Epithelial cell of prostate (primary cell): ENCODE measurements around the gene ABHD12.
"Not testable (repeated sequence)": the region's sequence is repeated elsewhere in the genome, so short reads cannot be mapped to it uniquely, and the experiment has no call there.

ENCODE experiments used
- DNase-seq: peaks from one replicate; pipeline ENCODE4 v3.0.0-alpha.2; 2011; ENCODE audit warnings: low read depth, low spot score
- H3K27ac ChIP-seq: fragments of 450-650 bp; 2 replicates; pipeline ENCODE4 v1.5.1; 2017; ENCODE audit warnings: mild to moderate bottlenecking

ABHD12 gene

DNA sequence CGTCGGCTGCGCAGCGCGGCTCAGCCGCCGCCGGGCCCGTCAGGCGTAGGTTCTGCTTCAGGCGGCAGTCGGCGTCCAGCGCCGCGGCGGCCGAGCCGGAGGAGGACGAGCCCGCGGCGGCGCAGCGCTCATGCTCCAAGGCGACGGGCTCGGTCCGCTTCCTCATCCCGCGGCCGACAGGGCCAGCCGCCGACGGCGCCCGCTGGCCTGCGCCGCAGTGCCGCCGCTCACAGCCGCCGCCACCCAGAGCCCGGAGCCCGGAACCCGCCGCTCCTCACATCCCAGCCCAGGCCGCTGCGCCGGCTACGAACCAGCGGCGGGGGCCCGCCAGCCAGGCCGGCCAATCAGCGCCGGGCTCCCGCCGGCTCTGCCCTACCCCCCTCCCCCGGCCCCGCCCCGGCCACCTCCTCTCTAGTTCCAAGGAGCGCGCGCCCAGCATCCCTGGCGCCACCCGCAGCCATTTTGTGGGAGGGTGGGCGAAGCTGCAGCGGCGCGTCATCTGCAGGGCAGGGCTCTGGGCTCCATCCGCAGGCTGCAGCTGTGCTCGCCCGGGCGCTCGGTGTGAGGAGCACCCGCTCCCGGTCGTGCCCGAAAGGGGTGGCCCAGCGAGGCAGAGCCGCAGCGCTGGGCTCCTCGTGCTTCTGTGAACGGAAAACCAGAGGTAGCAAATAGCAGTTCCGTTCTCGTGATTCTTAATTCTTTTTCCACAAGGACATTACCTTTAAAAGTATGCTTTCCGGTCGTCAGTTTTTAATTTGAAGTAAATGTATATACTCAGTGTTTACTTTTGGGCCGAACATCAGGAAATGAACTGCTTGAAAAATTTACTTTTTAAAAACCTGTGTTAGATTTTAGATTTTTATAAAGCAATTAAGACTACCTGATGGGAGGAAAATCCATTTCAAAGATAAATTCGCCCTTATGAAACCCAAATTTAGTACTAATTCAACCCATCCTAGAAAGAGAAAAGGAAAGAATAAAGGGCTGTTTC is at the start of gene ABHD12:
Gene ABHD12, minus strand, starts transcription at position 298 of the 991 bp plus-strand sequence. Its CDS starts 132 bp downstream, at position 166.
- H3K27ac ChIP-seq, result peak within 1 kb of the TSS; percentile 49
- DNase-seq, result peak; percentile 75

DNA sequence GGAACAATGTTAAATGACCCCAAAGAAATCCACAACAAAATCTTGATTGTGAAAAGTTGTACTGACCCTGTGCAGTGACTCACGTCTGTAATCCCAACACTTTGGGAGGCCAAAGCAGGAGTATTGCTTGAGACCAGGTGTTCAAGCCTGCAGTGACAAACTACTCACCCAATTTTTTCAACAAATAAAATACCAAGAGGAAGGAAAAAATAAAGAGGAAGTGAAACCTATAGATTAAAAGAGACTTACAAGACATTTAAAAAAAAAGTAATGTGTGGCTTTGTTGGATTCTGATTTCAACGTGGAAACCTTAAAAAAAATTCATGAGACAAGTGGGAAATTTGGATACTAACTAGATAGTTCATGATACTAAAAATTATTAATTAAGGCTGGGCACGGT is 48.7 kb upstream of the ABHD12 start:
- no peak overlapping the region for H3K27ac ChIP-seq
- no peak for DNase-seq

DNA sequence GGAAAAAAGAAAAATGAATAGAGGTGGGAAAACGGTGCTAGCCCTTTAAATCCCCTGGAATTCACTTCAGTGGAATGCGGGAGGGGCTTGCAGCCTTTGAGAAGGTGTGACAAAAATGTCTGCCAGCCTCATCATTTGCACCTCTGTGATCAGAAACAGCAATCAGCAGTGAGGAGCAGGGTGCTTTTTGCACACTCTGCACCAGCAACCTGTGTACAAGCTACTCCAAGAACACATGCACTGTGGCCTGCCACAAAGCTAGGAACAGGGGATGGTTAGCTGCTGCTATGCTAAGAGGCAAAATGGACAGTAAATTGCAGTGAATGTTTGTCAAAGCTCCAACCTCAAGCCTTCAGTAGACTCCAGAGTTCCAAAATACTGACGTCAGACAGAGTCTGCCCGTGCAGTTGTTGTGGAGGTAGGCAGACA is 46.5 kb upstream of the ABHD12 start:
- DNase-seq, result no peak
- H3K27ac ChIP-seq, result no peak overlapping the region

DNA sequence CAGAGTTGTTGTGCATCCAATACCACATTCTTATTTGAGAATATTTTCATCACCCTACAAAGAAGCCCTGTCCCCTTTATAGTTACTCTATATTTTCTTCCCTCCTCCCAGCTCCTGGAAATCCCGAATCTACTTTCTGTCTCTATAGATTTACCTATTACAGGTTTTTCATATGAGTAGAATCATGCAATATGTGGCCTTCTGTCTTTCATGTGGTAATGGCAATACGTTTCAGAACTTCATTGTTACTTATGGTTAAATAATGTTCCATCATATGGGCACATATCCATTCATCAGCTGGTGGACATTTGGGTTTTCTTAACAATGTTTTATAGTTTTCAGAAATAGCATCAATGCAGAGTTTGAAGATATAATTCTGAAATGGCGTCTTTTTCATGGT is 33.9 kb upstream of the ABHD12 start:
- no peak overlapping the region for H3K27ac ChIP-seq
- DNase-seq, result no peak

DNA sequence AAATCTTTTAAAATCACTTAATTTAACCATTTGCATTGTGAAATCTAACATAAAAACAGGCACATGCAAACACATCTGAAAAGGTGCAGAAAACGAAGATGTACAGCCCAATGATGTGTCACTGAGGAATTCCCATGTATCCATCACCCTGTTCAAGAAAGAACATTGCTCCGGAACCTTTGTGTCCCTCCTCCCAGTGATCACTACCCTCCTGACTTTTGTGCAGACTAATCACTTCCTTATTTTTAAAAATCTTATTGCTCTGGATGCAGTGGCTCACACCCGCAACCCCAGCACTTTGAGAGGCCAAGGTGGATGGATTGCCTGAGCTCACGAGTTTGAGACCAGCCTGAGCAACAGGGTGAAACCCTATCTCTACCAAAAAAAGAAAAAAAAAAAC is 31.4 kb upstream of the ABHD12 start:
- DNase-seq, result no peak

DNA sequence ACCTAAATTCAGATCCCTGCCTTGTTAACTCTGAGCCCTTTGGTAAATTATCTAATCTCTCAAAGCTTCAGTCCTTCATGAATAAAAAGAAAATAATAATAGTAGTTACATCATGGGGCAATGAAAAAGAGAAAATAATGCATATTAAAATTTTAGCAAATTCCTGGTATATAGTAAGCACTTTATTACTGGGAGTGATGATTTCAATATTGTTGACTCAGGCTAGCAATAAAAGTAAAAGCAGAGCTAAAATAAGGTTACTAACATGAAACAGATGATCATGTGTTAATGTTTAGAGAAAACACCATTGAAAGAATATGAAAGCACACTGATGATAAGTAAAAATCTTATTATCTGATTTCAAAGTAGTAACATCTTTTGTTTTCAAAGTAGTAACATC is 30.5 kb upstream of the ABHD12 start:
- no peak for DNase-seq
- no peak overlapping the region for H3K27ac ChIP-seq

More for the DNA sequence above, 31.4 kb upstream of the ABHD12 start:
- H3K27ac ChIP-seq, result no peak overlapping the region

DNA sequence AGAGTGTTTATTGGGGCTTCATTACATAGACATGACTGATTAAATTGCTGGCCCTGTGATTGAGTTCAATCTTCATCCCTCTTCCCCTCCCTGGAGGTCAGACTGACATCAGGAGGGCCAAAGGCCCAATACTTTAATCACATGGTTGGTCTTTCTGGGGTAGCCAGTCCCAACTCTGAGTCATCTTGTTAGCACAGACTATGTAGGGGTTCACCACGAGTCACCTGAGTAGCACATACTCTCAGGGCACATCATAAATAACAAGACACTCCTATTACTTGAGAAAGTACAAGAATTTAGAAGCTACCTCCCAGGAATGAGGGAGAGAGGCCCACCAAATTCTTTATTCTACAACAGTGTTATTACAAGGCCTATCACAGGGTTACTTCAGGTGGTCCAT is 28.1 kb upstream of the ABHD12 start:
- DNase-seq, result no peak
- no peak overlapping the region for H3K27ac ChIP-seq

DNA sequence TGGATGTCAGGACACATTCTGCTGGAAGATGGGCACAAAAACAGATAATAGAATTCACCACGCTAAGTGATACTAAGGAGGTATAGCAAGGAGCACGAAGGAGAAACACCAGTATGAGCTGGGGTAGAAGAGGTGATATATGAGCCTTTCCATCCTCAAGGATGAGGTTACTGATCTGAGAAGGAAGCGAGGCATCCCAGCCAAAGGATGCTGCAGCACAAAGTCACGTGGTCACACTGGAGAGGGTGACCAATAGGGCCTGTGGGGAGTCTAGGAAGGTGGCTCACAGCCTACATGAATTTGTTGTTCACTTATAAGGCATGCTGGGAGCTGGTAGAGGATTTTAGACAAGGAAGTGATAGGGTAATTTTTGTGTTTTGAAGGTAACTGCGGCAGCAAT is 18.3 kb upstream of the ABHD12 start:
- no peak overlapping the region for H3K27ac ChIP-seq

DNA sequence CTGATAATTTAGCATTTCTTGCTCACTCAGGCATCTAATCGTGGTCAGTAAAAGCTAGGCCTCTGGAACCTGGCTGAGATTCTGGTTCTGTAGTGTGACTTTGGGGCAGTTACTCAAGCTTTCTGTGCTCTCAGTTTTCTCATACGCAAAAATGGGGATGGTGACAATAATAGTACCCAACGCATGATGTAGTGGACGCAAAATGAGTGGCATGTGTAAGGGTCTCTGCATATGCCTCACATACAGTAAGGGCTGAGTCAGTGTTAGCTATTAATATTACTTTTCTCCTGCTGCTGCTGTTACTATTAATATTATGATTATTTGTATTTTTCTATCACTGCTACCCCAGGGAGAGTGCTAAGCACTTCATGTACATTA is 17.5 kb upstream of the ABHD12 start:
- no peak overlapping the region for H3K27ac ChIP-seq
- no peak for DNase-seq

More for the DNA sequence above, 18.3 kb upstream of the ABHD12 start:
- DNase-seq, result no peak

DNA sequence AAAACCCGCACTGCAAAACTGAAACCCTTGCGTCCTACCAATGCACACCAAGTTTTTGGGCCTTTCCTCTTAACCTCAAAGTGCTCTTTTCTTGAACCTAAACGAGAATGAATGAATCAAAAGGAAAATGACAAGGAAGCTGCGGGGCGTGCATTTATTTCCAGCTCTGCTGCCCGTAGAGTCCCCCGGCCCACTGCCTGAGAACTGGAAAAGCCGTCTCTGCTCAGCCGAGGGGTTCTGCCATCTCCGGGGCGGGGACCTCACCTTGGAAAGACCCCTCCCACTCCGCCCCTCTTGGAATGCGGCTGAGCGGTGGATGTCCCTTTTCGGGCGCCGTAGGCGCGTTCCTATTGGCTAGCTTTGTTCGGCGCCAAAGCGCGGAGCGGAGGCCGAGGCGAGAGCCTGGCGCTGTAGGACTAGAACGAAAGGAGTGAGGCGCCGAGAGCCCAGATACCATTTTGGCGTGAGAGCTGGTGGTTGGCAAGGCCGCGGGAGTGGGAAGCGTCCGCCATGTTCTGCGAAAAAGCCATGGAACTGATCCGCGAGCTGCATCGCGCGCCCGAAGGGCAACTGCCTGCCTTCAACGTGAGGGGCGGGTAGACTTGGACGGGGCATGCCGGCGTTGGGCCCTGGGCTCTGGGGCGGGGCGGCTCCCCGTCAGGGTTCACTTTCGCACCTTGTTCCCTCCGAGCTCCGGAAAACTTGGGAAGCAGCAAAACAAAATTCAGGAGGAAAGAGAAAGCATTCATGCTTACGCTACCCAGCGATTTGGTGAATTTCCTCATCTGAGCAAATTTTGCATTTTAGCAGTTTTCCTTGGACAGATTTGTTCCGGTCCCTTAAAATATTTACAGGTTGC is 16.9 kb upstream of the ABHD12 start, which contains the start of gene GINS1:
Gene GINS1, plus strand, starts transcription at position 363 of the 859 bp plus-strand sequence. Its CDS starts 148 bp downstream, at position 511.
- peak within 1 kb of the TSS; percentile 14 for H3K27ac ChIP-seq

DNA sequence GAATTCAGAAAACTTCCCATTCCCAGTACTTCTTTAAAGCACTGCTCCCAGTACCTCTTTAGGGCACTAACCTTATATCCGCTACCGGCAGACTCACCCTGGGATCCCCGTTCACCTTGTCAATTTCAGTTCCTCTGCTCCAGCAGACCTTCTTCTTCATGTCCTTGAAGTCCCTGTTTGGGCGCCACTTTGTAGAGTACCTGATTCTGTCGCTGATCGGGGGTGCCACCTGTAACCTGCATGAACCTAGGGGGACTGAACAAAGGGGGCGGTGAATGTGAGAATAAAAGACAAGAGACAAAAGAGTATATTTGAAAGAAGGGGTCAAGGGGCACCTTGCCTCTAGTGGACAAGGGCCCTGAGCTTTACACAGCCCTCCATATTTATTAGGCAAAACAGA is 11.9 kb upstream of the ABHD12 start:
- no peak for DNase-seq

More for the DNA sequence above, 16.9 kb upstream of the ABHD12 start, which contains the start of gene GINS1:
- peak; percentile 29 for DNase-seq

DNA sequence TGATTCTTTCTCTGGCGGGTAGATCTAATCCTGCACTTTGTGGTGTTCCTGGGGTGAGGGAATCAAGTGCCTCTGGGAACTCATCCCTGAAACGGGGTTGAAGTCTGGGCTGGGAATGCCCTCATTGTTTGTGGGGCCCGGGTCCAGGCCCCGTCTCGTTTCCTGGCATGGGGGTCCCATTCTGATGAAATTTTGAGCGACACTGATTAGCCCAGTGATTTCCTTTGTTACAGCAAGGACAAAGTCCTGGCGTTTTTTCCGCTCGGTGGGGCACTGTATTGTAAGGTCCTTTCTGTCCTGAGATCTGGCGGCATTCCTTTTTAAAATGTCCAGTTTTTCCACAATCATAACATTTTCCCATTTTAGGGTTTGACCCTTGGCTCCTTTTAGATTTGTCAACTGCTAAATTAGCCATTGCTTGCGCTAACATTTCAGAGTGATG is 9.7 kb upstream of the ABHD12 start:
- H3K27ac ChIP-seq, DNase-seq: not testable (repeated sequence)

More for the DNA sequence above, 11.9 kb upstream of the ABHD12 start:
- H3K27ac ChIP-seq, result no peak overlapping the region

DNA sequence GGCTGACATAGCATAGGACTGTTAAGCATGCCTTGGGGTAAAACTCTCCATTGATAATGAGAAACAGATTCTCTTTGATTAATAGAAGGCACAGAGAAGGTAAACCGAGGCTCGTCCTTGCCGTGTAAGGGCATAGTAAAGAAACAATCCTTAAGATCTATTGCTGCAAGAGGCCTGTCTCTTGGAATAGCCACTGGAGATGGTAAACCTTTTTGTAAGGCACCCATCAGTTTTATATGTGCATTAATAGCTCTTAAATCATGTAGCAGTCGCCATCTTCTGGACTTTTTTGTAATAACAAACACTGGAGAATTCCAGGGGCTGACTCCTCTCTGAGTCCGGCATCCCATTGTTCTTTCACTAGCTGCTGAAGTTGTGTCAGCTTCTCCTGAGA is 8.4 kb upstream of the ABHD12 start:
- H3K27ac ChIP-seq, result peak overlapping the region; percentile 24
- DNase-seq, result no peak

DNA sequence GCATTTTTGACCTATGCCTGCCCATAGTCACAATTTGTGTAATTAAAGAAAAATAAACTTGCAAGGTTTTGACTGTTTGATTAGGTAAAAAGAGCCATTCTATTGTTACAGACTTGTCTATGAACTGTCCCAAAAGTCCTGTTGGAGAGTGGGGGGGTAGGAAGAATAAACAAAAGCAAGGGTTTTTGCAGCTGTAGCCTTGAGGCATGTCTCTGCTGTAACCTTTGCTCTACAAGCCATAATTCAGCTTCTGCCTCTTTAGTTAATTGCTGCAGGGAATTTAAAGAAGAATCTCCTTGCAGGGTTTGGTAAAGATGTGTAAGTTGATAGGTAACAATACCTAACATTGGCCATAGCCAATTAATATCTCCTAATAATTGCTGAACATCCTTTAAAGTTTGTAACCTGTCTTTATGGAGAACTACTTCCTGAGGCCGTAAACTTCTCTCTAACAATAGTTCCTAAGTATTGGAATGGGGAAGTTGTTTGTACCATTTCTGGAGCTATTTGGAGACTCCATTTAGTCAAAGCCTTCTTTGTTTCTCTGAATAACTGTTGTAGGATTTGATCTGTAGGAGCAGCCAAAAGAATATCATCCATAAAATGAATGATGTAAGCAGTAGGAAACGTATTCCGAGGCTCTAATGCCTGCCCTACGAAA is 7.9 kb upstream of the ABHD12 start:
- peak overlapping the region; percentile 24 for H3K27ac ChIP-seq
- DNase-seq, result no peak

DNA sequence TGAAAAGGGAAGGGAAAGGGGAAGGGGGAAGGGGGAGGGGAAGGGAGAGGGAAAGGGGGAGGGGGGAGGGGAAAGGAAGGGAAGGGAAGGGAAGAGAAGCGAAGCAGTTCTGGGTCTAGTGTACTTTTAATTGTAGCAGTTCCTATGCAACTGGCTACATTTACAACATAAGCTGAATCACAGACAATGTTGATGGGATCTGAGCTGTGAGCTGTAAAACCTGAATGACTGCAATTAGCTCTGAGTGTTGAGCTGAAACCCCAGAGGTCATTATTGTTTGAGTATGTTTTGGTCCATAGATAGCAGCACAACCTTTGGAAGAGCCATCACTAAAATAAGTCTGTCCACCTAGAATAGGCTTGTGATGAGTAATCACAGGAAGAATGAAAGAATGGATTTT is 7.2 kb upstream of the ABHD12 start:
- DNase-seq, result peak; percentile 24
- no peak overlapping the region for H3K27ac ChIP-seq

DNA sequence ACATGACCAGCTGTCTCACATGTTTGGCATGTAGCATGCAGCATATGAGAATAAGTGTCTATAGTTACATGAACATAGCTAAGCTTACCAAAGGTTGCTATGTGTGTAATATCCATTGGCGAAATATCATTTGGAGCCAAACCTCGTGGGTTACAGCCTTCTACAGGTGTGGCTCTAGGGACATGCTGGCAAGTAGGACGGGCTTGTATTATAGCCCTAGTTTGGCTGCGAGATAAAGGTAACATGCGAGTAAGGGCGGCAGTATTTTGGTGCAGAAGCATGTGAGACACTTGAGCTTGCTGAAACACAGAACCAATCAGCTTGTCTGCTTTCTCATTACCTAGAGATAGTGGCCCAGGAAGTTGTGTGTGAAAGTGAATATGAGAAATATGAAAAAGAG is 6.5 kb upstream of the ABHD12 start:
- H3K27ac ChIP-seq, result no peak overlapping the region
- no peak for DNase-seq

DNA sequence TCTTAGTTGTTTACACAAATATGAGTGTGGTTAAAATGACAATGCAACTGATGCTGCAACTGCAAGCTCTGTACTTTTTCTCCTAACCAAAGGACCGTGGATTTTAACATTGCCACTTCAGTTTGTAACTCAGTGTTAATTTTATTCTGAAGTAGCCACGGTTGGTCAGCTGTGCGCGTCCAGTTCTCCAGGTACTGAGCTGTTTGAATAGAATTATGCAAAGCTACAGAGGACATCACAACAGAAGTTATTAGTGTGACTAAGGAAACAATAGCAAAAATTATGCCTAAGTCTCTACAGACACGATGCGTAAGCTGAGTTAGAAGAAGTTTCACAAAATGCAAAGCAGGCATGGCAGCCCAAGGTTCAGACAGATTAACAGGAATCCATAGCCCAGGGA is 4.4 kb upstream of the ABHD12 start:
- no peak for DNase-seq
- no peak overlapping the region for H3K27ac ChIP-seq

DNA sequence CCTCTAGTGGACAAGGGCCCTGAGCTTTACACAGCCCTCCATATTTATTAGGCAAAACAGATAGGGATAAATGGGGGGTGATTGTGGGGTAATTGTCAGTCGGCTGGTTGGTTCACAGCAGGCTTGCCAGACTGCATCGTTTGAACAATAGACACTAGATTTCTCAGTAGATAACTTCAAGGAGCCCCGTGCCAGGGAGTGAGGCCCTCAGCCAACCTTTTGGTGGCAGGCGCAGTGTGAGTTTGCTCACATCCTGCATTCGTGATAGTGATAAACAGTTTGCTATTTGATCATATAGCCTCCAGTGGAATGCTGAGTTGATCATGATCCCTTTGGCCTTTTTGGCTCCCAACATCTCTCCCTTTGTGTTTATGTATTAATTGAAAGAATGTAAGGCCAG is 3.6 kb upstream of the ABHD12 start:
- DNase-seq, result no peak
- H3K27ac ChIP-seq, result no peak overlapping the region

DNA sequence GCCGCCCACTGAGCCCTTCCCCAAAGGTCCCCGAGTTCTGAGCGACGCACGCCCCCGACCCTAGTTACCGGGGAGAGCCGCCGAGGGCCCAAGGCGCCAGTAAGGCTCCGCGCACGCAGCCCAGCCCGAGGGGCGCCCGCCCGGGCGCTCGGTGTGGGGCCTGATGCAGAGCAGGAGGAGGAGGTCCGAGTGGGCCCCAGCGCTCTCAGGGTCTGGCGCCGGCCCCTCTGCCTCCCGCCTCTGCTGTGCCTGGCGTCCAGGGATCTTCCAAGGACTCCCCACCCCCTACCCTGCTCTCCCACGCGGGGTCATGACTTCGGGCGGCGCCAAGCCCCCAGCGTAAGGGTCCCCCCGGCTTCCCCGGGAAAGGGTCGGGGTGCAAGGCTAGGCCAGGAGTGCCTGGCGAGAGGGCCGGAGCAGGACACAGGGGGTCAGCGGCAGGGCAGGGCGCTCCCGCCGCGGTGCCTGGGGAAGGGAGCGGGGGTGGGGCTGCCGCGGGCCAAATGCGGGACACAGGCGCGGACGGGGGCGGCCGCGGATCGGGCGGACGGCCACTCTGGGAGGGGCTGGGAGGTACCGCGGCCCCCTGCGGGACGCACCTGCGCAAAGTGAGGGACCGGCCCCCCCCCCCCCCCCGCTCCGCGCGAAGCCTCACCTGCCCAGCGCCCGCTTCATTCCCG is 637 bp downstream of the ABHD12 start:
- DNase-seq, result no peak
- peak overlapping the region; percentile 49 for H3K27ac ChIP-seq
